ENCODE results near the gene PPP1R9A. TPM values are rescaled to one million over a fixed set of nuclear protein-coding genes. Genes with fewer than 3 reads are reported as not detected.

Gene PPP1R9A
- total RNA-seq, 1 donor from 2014 or later, result 9.6 TPM

DNA sequence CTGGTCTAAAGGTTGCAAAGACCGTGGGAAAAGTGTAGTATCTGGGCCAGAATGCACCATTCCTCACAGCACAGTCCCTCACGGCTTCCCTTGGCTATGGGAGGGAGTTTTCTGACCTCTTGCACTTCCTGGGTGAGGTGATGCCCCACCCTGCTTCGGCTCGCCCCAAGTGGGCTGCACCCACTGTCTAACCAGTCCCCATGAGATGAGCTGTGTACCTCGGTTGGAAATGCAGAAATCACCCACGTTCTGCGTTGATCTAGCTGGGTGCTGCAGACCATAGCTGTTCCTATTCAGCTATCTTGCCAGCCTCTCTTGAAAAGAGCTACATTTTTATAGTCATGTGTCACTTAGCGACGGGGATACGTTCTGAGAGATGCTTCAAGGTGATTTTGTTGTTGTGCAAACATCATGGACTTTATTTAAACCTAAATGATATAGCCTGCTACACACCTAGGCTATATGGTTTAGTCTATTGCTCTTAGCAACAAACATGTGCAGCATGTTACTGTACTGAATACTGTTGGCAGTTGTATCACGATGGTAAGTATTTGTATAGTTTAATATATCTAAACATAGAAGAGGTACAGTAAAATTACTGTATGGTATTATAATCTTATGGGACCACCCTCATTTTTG lies 120.0 kb downstream of the PPP1R9A start:
- no peak for DNase-seq (ENCODE audit: low read depth in 2 of 2)

DNA sequence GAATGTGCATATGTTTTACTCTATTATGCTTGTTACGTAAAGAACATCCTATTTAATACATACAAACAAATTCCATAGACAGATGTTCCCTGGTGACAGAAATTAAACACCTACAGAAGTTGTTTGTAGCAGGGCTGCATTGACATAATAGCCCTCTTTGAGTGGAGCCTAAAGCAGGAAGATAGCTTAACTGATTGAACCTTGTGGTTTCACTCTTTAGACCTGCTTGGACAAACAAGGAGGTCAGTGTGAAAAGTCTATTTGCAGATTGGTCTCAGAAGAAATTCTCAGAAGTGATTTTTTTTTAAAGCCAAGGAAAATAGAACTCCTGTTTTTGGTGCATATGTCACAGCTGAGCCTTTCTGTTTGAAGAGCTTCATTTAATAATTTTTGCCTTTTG lies 121.3 kb downstream of the PPP1R9A start:
- no peak for DNase-seq (ENCODE audit: low read depth in 2 of 2)

DNA sequence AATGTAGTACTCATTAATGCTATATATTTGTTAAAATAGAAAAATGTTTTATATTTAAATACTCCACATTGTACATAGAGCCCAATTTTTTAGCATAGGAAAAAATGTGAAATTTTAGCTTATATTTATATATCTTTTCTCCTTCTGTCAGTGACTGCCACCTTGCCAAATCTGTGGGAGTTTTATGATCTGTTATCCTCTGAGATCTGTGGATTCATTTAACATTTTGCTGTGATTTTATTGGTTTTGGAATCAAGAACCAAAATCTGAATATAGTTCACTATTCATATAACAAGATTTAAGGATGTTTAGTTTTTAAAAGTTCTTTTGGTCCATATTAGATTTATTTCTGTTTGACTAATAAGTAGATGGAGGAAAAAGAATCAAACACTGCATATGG lies 127.9 kb downstream of the PPP1R9A start:
- no peak for DNase-seq (ENCODE audit: low read depth in 2 of 2)

DNA sequence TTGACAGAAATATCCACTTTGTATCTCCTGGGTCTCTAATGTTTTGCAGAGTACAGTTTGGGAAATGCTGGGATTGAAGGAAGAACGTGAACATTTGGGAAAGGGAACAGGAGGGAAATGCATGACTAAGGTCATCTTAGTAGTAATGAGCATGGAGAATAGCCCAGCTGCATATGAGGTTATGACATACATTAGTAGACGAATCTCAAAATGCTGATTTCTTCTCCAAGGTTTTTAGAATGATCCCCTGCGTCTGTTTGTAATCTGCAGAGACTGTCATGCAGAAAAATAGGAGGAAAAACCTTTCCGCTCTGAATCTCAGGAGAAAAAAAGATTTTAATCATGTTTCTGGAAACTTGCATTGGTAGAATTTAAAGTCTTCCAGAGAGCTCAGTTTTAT lies 133.6 kb downstream of the PPP1R9A start:
- DNase-seq (ENCODE audit: low read depth in 2 of 2), result no peak

DNA sequence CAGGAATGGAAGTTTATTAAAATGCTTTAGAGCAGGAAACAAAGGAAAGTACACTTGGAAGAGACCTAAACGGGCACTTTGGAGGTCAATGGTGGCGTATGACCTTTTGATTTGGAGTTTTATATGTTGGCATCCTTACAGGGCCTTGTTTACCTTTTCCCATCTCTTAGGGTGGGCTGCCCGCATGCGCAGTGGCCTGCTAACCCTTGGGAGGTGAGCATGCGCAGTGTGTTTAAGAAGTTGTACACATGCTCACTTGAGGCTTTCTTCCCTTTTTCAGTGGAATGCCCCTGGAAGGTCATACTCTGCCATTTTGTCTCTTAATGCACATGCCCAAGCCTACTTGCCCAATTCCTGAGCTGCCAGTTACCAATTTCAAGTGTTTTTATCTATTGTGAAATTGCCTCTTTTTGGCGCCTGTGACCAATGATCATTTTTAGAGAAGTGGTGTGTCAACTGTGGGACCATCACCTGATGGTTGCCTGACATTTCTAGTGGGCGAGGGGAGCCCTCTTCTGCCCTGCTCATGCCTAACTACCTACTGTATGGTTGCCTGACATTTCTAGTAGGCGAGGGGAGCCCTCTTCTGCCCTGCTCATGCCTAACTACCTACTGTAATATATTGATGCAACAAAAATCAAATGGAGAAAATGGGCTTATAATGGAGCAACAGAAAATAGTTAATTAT lies 138.0 kb downstream of the PPP1R9A start:
- DNase-seq (ENCODE audit: low read depth in 2 of 2), result peak; percentile 18 to 34

DNA sequence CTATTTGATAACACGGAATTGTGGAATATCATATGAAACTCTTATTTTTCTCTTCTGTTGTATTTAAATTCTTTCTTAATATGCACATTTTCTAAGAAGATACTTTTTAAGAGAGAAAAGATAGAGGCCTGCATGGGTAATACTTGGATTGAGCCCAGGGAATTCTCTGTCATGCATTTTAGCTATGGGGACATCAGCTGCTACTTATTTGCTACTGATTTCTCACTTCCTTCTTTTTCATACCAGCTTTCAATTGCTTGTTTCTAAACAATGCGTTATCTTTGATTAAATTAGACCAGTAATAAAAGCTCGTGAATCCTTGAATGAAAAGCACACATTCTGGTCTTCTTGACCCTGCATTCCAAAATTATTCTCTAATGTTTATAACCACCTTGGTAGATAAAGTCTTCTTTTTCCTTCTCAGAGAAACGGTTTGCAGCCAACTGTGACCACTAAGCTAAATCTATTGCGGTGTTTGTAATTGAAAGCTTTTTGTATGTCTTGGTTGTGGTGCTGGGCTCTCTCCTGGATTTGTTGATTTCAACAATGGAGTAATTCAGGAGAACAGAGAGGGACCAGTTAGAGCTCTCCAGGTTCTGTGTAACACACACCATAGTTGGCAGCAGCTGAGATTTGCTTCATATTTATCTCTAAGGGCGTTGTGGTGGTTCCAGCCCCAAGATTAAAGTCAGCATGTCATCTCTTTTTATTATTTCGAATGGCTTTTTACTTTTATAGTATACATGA lies 139.3 kb downstream of the PPP1R9A start:
- DNase-seq (ENCODE audit: low read depth in 2 of 2), result no peak

DNA sequence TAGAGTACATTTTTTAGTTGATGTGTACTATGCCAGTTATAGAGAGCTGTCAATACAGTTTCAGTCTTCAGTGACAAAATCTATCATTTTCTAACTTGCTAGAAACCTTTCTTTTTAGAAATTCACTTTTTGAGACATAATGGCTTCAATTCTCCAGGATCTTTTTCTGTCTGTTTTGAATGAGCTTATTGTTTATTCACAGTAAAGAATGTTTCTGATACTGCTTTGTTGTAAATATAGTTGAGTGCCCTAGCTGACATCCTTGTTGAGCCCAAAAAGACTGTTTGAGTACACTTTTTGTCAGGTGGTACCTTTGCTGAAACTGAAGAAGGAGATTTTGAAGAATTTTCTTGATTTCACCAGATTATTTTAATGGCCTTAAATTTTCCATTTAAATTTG lies 139.9 kb downstream of the PPP1R9A start:
- no peak for DNase-seq (ENCODE audit: low read depth in 2 of 2)

DNA sequence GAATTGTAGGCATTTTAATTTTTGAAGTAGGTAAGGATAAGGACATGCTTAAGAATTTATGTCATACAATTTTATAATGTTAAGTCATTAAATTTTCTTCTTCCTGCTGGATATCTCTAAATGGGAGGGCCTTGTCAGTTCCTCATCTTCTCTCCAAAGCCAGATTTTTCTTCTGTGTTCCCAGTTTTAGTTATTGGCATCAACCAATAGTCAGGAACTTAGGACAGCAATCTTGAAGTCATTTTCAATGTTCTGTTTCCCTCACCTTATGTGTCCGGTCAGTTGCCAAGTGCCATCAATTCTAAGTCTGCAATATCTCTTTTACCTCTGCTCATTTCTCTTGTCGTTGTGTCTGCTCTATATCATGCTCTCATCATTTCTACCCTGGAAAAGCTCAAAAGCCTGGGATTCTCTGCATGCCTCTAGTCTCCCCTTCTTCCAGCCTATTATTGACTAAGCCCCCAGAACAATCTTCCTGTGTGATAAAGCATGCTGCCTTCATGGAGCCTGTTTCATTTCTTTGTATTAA lies 145.2 kb downstream of the PPP1R9A start:
- DNase-seq (ENCODE audit: low read depth in 2 of 2), result no peak

DNA sequence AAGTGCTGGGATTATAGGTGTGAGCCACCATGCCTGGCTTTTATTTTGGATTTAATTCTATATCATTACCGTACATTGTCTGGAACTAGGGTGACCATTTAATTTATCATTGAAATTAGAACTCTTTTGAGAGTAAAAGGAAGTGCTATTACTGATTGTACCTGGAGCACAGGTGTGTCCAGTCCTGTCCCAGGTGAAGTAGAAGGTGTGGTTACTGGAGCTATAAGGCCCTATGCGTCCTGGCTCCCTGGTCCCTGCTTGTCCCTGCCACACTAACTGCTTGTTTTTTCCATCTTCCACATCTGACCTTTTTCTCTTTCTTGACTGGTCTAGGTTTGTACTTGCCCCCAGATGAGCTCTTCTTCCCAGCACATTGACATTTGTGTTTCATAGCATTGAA lies 147.0 kb downstream of the PPP1R9A start:
- DNase-seq (ENCODE audit: low read depth in 2 of 2), result no peak

DNA sequence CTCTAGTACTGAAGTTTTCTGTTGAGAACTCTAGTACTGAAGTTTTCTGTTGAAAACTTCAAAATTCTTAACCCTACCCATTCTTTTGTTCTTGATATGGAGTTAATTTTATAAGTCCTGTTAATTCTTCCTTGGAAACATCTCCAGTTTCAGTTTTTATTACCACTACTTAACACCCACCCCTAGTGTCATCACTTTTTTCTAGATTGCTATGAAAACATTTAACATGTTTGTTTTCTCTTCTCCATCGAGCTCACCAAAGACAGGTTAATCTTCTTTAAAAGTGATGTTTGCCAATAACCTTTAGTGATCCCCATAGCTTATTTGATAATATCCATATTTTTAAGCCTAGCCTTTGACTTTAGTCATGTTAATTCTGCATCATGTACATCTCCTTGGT lies 147.9 kb downstream of the PPP1R9A start:
- DNase-seq (ENCODE audit: low read depth in 2 of 2), result no peak

DNA sequence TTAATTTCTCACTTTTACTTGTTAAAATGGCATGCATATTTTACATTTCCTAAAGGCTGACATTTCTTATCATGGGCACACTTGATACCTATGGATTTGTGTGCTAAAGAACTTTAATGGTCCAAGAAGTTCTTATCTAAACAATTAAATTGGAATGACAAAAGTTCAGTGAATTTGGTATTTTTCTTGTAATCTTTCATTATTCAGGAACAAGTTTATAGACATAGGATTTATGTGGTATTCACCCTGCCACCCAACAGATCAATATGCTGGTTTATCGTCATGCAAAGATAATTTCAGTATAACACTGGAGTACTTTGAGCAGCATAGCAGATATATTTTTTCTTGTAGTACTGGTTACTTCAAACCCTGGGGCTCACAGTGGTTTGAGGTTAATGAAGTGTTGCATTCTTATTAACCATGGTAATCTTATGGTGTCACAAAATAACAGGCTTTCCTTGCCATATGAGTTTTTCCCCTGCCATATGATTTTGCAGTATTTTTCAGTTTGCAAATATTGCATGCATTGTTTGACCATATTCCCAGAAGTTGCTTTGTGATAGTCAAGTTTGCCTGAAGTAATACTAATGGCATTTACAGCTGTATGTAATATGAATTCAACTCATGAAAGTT lies 148.8 kb downstream of the PPP1R9A start:
- no peak for DNase-seq (ENCODE audit: low read depth in 2 of 2)

DNA sequence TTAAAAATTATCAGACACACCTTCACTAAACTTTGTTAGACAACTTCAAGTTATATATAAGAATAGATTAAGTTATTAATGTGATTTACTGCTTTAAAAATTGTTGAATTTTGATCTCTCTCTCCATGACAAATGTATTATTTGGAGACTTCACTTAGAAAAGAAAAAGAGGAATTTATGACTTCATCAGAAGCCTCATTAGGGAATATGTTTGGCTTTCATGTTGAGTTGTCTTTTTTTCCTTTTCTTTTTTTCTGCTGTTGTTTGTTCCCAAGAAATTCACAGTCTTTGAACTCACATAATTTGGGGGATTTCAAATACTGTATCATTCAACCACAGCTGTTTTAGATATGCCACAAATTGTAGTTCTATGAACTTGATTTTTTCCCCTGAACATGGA lies 149.5 kb downstream of the PPP1R9A start:
- DNase-seq (ENCODE audit: low read depth in 2 of 2), result no peak

DNA sequence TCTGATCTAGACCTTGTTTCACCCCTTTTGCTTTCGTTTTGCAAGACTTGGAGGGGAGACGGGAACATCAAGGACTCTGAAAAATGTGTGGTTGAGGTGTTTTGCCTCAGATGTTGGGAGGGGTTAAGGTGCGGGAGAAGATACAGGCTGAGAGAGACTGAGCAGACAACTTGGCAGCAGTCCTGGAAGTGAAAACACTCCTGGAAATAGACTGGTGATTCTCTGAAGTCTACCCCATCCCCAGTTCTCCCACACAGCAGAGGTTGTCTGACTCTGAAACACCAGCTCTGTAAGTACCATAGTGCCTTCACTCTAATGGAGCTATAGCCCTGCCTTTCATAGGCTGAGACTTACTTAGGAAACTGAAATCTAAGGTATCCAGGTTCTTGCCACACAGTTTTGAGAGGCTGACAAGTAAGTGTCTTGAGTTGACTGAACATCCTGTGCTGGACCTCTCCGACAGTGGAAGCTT lies 152.5 kb downstream of the PPP1R9A start:
- no peak for DNase-seq (ENCODE audit: low read depth in 2 of 2)

DNA sequence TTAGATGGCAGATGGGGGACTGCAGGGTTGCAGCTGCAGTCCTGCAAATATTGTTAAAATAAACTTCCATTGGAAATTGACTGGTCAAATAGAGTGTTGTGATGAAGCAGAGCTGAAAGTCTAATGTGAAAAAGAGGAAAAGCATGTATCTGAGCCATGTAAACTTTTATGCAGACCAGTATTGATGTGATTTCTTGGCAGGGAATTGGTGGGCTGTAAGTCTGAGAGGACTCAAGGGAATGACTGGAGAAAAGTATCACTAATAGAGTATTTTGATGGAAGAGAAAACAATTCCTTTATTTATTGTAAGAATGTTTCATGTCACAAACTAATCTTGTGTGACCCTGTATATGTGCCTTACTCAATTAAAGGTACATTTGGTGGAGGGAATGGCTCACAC lies 155.5 kb downstream of the PPP1R9A start:
- DNase-seq (ENCODE audit: low read depth in 2 of 2), result no peak

DNA sequence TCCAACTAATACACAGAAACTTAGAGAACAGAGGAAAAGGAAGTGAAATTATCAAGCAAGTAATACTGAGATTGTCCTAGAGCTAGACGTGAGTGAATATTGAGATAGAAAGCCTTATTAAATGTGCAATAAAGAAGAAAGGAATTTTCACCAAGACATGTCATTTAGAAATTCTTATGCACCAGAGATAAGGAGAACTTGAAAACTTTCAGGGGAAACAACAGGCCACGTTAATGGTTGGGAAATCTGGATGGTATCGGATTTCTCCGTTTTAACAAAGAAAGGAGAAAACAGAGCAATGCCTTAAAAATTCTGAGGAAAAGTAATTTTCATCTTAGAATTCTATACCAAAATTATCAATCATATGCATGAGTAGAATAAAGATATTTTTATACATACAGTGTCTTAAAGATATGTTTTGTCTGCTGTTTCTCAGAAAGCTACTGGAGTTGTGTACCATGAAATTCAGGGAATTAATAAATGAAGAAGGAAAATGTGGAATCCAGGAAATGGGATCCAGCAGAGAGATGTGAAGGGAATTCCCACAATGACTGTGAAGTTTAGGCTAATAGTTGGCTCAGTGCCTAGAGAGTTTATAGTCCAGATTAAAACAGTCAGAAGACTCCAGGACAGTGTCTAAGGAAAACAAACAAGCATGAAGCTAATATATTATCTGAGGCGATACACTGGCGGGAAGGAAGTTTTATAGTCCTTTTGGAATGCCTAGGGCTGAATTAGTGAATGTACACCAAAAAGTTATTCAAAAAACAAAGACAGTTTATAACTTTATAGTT lies 159.5 kb downstream of the PPP1R9A start:
- peak; percentile 58 to 78 for DNase-seq (ENCODE audit: low read depth in 2 of 2)

DNA sequence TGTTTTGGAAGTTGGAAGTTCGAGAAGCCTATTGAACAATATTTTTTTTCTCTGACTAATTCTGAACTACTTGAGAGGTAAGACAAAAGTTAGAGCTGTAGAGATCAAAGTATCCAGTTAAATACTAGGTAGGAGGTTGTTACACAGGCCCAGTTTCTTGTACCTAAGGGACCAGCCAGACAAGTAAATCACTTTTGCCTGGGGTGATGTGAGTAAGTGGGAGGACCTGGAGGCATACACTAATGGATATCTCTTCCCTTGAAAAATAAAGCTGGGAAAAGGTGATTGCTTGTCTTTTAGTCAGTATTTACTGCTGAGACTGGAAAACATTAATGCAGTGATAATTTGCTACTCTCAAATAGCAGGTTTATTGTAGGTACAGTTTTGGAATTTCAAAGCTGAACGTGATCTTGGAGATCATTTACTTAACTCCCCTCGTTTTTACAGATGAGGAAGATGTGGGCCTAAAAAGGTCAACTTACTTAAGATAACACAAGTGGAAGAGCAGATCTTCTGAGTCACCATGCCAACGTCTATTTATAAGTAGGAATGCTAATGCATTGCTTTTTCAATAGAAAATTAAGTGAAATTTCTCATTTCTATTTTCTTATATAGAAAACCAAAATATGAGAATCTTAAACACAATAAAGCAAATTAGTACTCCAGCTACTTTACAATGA lies 181.3 kb downstream of the PPP1R9A start:
- no peak for DNase-seq (ENCODE audit: low read depth in 2 of 2)

DNA sequence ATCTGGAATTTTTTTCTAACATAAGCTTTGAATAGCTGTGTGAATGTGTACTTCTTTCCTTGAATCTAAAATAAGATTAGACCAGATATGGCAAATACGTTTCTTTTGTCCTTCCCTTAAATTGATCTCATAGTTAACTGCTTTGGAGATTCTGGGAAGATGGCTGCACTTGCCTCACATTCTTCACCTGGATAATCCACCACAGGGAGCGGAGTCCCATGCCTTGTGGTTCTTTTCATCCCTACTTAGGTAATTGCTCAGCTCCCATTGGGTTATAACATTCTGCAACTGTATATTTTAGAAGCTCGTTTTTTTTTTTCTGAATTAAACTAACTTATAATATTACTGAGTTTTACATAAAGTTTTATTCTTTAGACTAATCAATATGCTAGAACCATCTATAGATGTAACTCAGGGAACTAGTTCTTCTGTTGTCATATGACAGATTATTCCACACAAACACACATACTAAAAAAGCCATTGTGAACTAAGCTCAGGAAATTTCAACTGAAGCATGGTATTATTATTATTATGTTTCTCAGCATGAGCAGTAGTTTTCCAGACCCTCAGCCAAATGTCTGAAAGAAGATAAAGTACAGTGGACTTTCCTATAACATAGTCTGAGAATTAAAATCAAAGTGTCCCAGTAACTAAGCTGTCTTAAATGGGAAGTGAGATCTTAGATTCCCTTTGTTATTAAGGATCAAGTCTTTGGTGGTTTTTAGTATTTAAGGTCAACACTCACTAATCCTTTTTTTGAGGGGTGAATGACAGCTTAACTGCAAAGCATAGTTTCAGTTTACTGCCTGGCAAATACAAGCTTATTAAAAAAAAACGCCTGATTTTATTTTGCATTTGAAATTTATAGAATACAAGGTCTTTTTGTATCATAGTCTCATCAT lies 182.3 kb downstream of the PPP1R9A start:
- DNase-seq (ENCODE audit: low read depth in 2 of 2), result no peak

DNA sequence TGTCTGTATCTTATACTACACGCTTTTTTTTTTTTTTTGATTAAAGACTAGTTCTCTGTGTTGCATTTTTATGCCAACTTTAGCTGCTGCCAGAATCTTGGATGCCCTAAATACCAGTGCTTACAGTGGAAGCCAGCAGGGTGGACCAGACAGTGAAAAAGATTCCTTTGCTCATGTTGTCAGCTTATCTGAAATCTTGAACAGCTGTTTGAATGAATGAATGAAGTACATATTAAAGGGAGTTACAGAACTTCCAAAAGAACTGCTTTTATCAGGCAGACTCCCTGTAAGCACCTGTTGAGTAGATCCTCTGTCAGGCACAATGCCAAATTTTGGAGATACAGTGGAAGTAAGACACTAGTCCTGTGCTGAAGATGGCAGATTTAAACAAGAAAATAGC lies 184.9 kb downstream of the PPP1R9A start:
- no peak for DNase-seq (ENCODE audit: low read depth in 2 of 2)

DNA sequence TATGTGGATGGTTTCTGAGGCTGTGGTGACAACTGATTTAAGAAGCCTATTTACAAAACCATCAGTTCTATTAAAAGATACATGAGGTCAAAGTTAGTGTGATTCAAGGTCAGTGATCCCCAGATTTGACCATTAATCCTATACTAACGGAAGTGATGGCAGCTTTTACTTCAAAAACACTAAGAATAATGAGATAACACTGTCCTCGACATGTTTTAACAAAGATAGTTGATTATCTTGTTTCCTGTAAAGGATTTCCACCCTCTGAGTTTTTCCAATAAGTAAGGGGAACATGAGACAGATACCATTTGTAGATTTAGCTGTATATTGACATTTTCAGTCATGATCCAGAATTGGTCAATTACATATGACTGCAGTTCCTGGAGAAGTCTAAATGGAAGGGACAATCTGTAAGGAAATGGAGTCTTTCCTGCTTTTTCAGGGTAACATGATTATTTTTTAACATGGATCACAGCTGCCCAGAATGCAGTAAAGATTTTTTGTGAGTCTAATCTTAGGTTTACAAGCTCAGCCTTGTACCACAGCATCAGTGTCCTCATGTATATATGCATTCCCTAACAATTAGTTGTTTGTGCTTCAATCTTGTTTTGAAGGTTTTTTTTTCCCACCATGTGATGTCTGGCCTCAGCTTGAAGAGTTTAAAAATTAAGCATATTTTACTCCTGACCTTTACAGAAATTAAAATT lies 188.0 kb downstream of the PPP1R9A start:
- no peak for DNase-seq (ENCODE audit: low read depth in 2 of 2)
